ENCODE measurements around the gene ZSWIM7.
"Not testable (repeated sequence)": the region's sequence is repeated elsewhere in the genome, so short reads cannot be mapped to it uniquely, and the experiment has no call there.

The ZSWIM7 gene

DNA sequence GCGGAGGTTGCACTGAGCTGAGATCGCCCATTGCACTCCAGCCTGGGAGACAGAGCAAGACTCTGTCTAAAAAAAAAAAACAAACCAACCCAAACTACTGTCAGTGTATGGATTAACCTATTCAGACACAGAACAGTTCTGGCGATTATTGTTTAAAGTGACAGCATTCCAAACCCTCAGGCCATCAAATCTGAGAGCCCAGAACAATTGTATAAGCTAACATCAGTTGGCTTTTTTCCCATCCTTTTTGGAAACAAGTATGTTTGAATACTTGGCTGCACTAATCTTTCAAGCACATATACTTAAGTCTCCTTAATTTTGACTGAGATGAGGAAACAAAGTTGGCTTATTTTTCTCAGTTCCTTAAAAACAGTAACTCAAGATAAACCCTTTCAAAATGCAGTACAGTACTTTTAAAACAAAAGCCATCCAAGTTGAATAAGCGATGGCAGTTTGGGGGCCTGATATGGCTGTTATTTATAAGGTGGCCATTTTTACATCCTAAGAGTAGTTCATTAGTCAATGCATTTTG is 1.4 kb downstream of the ZSWIM7 start:
- DNase-seq: no peak

DNA sequence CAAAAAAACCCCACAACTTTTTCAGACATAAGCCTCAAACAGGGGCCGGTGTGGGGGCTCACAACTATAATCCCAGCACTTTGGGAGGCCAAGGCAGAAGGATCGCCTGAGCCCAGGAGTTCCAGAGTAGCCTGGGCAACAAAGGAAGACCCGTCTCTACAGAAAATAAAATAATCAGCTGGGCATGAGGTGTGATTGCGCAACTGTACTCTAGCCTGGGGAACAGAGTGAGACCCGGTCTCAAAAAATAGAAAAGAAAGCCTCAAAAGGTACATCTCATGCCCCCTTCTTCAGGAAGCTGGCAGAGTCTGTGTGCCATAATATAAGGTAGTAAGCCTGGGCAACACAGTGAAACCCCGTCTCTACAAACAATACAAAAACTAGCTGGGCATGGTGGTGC is 3.2 kb downstream of the ZSWIM7 start:
- no peak for DNase-seq

DNA sequence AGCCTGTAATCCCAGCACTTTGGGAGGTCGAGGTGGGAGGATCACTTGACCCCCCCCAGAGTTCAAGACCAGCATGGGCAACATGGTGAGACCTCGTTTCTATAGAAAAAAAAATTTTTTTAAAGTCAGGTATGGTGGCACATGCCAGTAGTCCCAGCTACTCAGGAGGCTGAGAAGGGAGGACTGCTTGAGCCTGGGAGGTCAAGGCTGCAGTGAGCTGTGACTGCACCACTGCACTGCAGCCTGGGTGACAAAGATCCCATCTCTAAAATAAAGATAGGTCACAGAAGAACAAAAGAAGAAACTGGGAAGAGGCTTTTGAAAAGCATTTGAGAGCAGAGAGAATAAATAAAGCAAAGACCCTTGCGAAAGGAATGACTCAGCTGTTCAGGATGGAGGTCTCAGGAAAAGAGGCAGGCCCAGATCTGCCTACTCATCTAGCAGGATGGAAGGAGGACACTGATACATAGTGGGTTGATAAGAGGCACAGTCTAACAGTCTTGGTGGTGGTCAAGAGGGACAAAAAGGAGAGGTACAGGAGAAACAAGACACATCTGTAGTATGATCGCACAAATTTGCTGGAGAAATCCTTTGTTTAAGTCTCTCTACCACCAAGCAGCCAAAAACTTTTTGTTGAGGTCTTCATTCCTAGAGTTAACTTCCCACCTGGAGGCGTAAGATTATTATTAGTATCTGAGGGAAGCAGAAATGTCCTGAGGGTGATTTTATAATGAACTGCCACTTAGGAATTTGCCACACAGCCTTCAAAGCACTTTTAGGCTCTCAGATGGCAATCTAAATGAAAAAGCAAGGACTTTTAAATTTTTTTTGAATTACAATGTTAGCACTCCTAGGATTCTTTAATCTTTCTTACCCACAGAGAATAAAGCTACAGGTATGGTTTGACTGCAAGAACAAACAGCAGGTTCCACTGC is 17.6 kb downstream of the ZSWIM7 start:
- no peak for DNase-seq

DNA sequence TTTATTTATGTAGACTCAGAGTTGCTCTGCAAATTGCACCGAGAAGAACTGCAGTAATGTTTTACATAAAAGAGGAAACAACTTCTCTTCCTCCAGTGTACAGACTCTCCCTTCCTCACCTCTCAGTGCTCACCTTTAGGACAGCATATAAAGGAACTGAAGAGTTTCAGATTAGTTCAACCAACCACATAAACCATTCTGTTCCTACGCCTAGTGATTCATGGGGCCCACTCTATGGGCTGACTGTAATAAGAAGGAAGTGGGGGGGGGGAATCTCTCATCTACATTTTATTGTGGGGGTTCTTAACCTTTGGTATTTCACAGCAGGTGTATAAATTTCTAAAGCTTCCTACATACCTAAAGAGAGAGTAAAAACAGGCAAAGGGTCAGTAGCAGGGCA is 18.3 kb downstream of the ZSWIM7 start:
- no peak for DNase-seq

DNA sequence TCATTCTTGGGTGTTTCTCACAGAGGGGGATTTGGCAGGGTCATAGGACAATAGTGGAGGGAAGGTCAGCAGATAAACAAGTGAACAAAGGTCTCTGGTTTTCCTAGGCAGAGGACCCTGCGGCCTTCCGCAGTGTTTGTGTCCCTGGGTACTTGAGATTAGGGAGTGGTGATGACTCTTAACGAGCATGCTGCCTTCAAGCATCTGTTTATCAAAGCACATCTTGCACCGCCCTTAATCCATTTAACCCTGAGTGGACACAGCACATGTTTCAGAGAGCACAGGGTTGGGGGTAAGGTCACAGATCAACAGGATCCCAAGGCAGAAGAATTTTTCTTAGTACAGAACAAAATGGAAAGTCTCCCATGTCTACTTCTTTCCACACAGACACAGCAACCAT is 20.5 kb downstream of the ZSWIM7 start:
- not testable (repeated sequence) for DNase-seq

DNA sequence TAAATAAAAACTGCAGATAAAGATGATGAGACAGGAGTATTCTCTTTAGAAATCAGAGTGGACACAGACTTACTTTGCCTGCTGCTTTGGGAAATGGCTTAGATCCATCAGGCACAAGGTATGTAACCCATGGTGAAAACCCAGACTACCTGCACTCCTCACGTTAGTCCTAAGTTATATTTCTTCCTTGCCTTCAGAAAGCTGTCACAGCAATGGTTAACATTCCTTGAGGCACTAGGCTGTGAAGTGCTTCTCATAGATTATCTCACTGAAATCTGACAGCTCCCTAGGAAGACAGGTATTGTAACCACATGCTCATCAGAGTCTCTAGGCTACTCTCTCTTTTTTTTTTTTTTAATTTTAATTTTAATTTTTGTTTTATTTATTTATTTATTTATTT is 20.9 kb downstream of the ZSWIM7 start:
- DNase-seq: no peak

DNA sequence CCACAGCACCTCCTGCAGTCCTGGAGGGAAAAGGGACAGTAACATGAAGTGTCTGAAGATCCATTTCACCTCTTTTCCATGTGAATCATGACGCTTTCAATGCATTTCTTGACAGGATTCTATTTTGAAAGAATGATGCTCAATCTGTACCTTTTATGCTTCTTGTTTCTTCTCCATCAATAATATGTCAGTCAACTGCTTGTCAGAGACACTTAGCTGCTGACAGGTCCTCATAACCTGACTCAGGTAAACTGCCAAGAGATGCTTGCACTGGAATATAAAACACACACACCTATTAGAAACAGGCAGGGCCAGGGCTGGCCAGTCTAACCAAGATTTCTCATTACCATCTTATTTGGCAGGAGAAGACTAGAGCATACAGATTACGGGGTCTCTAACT is 21.6 kb downstream of the ZSWIM7 start:
- DNase-seq: no peak

DNA sequence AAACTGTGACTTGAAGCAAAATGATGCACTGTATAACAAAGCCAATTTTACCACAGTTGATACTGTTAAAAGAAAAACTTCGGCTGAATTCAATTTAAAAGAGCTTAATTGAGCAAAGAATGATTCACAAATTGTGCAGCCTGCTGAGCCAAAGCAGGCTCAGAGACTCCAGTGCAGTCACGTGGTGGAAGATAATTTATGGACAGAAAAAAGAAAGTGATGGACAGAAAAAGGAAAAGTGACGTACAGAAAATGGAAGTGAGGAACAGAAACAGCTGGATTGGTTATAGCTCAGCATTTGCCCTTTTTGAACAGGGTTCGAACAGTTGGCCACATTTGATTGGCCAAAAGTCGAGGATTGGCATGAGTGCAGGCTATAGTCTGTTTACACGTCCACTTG is 25.7 kb downstream of the ZSWIM7 start:
- DNase-seq: no peak

DNA sequence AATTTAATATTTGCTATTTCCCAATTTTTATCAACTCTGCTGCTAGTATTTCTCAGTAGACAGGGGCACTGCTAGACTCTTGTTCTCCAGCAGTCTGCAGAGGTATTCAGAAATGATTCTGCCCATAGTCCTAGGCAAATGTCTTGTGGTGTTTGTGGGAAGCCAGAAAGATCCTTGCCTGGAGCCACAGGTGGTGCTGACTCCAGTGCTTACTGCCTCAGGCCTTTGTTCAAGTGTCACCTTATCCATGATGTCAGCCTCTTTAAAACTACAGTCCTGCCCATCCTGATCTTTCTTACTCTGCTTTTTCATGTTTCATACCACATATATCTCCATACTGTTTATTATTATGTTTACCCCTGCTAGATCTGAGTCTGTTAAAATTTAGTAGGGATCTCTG is 26.5 kb downstream of the ZSWIM7 start:
- DNase-seq: no peak

DNA sequence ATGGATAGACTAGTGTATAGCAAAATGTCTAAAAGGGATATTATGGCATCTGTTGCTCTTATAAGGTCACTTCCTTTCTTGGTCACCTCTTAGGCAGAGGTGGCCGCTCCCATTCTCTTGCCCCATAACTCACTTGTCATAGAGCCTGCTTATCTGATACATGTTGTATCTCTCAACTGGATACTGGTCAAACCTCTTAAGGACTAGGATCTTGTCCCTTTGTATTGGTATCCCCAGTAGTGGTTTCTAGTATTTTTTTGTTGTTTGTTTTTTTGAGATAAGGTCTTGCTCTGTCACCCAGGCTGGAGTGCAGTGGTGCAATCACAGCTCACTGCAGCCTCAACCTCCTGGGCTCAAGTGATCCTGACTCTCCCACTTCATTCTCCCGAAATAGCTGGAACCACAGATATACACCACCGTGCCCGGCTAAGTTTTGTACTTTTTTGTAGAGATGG is 27.0 kb downstream of the ZSWIM7 start:
- no peak for DNase-seq

DNA sequence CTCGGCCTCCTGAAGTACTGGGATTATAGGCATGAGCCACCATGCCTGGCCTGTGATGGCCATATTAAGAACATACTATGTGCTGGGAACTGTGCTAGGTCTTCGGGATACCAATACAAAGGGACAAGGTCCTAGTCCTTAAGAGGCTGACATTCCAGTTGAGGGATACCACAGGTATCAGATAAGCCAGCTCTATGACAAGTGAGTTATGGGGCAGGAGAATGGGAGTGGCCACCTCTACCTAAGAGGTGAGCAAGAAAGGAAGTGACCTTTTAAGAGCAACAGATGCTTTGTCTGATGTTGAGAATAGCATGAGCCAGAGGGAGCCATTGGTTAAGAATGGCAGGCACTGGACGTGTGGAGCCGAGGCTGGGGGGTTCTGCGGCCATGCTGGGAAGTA is 27.6 kb downstream of the ZSWIM7 start:
- DNase-seq: no peak

DNA sequence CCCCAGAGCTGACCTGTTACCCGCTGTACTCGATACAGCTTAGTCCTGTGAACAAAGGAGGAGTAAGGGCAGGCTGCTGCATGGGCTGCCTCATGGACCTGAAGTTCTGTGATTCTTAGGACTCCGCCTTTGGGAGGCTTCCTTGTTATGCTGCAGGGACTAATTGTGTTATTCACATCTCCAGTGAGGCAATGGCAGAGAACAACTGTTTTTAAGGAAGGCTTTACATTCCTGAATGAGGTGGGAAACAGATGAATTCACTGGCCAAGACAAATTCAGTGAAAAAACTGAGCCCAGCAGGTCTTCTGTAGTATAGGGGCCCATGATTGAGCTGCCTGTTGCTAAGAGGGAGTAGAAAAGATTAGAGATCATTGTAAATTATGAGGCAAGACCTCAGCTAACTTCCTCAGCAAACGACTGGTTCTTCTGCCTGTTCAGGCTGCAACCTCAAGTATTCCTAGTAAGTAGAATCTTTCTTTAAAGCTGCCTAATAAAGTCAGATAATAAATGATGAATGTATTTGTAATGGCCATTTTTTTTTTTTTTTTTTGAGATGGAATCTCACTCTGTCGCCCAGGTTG is 28.3 kb downstream of the ZSWIM7 start:
- no peak for DNase-seq

DNA sequence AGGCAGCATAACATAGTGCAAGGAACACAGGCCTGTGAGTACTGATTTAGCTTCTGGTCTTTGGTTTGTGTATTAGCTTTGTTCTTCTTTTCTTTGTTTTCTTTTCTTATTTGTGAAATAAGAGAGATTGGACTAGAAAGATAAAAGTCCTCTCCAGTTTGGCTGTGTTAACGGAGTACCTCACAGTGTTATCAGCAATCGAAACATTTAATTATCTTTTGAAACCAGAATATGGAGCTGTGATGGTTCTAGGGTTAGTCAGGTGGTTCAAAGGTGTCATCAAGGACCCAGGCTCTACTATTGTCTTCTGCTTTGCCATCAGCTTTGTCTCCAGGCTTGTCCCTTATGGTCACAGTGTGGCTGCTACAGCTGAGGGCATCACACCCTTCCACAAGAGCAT is 29.0 kb downstream of the ZSWIM7 start:
- no peak for DNase-seq

DNA sequence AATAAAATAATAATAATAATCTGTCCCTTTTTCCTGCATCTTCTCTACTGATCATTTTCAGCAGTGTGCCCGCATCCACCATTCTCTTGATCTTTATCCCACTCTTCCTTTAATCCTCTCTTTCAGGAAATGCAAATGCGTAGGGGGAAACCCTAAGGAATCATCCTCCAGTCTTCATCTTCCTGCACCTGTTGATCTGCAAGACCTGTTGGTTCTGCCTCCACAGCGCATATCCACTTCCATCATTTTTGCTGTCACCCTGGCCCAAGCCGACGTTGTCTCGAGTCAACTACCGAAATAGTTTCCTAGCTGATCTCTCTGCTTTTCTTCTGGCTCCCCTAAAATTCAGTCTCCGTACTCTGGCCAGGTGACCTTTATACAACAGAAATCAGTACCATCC is 30.0 kb downstream of the ZSWIM7 start:
- DNase-seq: no peak

DNA sequence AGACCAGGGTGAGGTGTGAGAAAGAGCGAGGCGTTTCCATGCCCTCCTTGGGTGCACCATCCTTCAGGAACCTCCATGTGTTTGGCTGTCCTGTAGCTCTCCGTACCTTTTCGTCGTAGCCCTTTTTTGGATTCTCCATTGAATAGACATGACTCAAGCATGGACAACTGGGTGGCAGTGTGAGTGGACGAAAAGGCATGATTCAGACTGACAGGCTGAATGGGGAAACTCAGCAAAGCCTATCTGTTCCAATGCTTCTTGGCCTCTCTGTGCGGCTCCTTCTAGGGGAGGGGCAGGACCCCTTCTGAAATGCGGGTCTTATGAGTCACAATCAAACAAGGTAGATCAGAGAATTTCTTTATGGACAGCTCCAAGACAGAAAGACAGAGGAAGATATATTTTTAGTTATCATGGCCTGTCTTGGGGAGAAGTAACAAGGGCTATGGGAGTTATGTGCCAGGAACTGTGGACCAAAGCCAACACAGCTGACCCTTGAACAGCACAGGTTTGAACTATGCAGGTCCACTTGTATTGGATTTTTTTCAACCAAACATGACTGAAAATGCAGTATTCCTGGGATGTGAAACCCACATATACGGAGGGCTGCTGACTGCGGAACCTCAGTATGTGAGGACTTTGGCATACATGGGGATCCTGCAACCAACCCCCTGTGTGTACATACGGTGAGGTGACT is 31.7 kb downstream of the ZSWIM7 start:
- DNase-seq: no peak

DNA sequence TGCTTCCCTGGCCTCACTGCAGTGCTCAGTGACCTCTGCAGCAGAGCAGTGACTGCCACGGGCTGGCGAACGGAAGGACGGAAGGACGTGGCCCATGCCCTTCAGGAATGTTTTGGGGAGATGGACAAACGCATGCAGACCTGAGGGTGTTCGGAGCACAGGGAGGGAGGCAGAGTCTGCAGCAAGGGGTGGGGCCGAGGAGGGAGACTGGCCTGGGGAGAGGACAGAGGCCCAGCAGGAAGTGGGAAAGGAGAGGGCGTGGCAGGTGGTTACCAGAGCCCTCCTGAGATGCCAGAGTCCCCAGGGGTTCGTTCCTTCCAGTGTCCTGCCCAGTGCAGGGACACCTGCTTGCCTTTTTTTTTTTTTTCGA is 32.6 kb downstream of the ZSWIM7 start:
- no peak for DNase-seq

DNA sequence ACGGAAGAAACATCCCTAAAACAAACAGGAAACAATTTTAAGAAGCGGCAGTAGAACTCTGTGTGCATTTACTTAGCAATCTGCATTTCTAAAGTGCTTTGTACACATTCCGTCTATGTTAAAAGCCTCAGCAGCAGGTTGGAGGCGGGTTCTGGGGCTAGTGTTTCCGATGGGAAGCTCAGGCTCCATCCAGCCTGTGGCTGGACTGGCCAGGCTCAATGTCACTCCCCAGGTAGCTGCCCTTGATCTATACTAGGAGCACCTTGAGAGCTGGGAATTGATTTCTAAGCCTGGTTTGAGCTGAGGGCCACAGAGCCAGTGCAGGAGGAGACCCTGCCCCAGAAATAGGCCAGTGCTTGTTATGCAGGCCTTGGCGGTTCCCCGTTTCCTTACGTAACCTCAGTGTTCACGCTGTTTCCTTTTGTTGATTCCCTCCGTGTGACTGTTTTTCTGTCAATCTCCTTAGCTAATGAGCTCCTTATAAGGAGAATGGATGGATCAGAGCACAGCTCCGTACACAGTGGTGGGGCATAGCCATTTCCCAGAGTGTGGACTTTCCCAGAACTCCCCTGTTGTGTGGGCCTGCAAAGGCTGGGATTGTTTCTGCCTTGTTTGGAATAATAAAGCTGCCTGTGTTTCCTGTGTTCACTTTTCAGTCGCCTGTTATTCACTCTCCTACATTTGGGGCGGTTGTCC is 33.2 kb downstream of the ZSWIM7 start:
- DNase-seq: no peak

DNA sequence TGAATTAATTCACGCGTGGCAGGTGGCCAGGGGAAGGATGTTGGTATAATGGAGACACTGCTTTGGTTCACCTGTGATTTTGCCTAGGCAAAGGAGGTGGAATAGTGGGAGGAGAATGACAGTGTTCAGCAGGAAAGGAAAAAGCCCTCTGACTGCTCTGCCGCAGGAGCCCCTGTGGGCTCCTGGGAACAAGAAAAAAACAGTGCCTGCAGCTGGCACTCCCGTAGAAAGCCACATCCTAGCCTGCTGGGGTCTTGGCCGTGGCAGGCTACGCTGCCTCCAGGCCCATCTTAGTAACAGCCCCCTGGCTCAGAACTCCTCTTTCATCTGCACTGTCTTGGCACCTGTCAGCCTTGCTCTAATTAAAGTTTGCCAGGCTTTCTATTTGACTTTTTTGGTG is 34.0 kb downstream of the ZSWIM7 start:
- DNase-seq: no peak

DNA sequence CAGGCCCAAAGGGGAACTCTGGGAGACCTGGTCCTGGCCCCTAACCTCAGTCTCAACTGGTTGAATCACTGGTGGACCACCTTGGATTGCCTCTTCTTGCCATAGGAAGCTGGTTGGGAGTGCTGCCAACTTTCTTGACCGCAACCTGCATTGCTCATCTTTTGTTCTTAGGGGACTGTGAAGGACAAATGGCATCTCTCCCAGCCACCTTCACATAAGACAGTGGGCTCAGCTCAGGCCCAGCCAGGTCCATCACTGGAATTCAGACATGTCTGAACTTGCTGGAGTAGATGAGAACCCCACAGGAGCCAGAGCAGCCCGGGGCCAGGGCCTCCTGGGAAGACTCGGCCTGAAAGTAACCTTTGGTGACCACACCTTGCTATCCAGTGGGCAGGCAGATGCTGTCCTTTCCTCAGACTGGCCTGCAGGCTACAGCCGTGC is 35.8 kb downstream of the ZSWIM7 start:
- no peak for DNase-seq

DNA sequence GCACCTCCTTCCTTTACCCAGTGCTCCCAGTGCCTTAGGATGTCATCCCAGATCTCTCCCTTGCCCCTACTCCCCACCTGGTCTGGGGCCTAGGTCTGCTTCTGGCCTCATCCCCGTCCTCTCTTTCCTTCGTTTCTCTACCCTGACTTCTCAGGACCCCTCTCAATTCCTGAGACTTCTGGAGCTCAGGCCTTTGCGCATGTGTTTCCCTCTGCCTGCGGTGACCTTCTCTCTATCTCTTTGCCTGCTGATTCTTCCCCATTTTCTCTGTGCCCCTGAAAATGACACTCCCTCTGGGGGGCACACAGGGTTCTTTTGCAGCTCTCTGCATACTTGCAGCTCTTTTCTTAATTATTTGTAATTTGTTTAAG is 41.0 kb downstream of the ZSWIM7 start:
- no peak for DNase-seq

DNA sequence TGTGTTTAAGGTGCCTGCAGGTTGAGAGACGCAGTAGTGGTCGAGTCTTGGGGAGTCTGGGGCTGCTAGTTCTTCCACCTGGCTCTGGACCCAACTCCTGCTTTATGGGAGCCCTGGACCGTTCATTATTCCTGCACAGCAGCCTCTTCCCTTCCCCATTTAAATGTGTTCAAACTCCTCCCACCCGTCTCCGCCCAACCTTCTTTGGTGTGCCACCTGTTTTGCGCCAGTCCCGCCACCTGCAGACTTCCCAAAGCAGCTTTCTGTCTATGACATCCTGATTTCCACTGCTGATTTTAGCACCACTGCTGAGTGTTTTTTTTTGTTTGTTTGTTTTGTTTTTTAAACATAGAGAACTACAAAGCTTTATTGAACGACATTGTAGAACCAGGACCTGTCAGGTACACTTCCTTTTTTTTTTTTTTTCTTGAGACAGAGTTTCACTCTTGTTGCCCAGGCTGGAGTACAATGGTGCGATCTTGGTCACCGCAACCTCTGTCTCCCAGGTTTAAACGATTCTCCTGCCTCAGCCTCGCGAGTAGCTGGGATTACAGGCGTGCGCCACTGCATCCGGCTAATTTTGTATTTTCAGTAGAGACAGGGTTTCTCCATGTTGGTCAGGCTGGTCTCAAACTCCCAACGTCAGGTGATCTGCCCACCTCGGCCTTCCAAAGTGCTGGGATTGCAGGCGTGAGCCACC is 41.7 kb downstream of the ZSWIM7 start:
- DNase-seq: no peak

DNA sequence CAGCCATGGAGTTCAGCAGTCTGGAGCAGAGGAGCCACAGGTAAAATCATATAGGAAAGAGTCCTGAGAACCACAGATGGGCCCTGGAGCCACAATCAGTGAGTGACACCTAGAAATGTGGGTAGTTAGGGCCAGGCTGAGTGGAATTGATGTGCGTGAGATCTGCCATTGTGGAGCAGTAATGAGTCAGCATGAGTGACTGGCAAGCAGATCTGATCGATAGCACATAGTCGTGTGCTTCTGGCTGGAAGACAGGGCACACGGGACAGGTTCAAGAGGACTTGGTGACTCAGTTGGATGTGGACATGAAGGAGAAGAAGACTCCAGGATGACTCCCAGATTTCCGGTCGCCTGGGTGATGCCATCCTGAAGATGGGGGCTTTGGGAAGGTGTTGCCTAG is 42.3 kb downstream of the ZSWIM7 start:
- no peak for DNase-seq

Data from activated CD4-positive, alpha-beta T cell treated with anti-CD3 and anti-CD28 coated beads, Interleukin-2, amount 50 U/mL, for 1 hour (primary cell).